Uterus (tissue), 2 donors: ENCODE results near the gene PLXNA4.

Experiments used
- POLR2A ChIP-seq, 2 donors: fragments of 450-650 bp; IDR thresholded peaks; one replicate each; pipeline ENCODE4 v1.6.1; 2016; ENCODE audit warnings: antibody characterized with exemption in 2 of 2, mild to moderate bottlenecking in 1 of 2, moderate library complexity in 1 of 2
- TF ChIP-seq, protein P1 (sequence below), 4 experiments: fragments of 200-600 bp in 2 of 4; fragments of 450-650 bp in 2 of 4; sonication (generic) in 2 of 4; IDR thresholded peaks; one replicate each; pipeline ENCODE4 v1.5.1; 2016 to 2019; ENCODE audit warnings: antibody characterized with exemption in 4 of 4, mild to moderate bottlenecking in 2 of 4, moderate library complexity in 1 of 4

DNA sequence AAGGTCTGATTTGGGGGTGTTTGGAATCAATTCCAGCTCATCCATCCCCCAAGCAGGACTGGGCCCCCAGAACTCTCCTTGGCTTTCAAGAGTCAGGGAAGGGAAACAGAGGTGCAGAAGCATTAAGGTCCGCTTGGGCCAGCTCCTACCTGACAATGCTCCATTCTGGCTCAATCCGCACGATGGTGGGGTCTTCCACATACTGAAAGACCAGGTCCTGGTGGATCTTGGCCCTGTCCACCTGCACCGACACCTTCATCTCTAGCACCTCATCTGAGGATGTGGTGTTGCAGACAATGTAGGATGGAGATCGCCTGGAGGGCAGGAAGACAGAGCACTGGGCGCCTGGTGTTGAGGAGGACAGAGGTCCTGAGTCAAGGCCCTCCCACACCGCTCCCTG is 391.1 kb downstream of the PLXNA4 start:
- TF ChIP-seq, protein P1, sequence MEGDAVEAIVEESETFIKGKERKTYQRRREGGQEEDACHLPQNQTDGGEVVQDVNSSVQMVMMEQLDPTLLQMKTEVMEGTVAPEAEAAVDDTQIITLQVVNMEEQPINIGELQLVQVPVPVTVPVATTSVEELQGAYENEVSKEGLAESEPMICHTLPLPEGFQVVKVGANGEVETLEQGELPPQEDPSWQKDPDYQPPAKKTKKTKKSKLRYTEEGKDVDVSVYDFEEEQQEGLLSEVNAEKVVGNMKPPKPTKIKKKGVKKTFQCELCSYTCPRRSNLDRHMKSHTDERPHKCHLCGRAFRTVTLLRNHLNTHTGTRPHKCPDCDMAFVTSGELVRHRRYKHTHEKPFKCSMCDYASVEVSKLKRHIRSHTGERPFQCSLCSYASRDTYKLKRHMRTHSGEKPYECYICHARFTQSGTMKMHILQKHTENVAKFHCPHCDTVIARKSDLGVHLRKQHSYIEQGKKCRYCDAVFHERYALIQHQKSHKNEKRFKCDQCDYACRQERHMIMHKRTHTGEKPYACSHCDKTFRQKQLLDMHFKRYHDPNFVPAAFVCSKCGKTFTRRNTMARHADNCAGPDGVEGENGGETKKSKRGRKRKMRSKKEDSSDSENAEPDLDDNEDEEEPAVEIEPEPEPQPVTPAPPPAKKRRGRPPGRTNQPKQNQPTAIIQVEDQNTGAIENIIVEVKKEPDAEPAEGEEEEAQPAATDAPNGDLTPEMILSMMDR (IDR thresholded peaks at IDR 0.05): no peak
- no peak for TF ChIP-seq POLR2A (IDR thresholded peaks at IDR 0.05)
